ENCODE measurements around the gene TMEM254.
"Not testable (repeated sequence)": the region's sequence is repeated elsewhere in the genome, so short reads cannot be mapped to it uniquely, and the experiment has no call there.

Gene TMEM254

GRCh38 chr10:80133687-80134086 is 55.2 kb downstream of the TMEM254 start:
- not testable (repeated sequence) for DNase-seq

GRCh38 chr10:80136134-80136571 is 57.7 kb downstream of the TMEM254 start:
- DNase-seq: no peak

GRCh38 chr10:80137031-80137862 is 58.8 kb downstream of the TMEM254 start:
- no peak for DNase-seq

- DNase-seq: no peak
Observed at GRCh38 chr10:80137920-80138319, 59.5 kb downstream of the TMEM254 start.

- DNase-seq: no peak
Observed at GRCh38 chr10:80139265-80139664, 60.8 kb downstream of the TMEM254 start.

GRCh38 chr10:80140251-80140650 is 61.8 kb downstream of the TMEM254 start:
- no peak for DNase-seq

GRCh38 chr10:80141696-80142460 is 63.4 kb downstream of the TMEM254 start:
- DNase-seq: no peak

All from stimulated activated CD4-positive, alpha-beta T cell treated with anti-CD3 and anti-CD28 coated beads, Interleukin-4, amount 100 ng/mL, for 1 hour (primary cell).